Measurements from ENCODE around the gene GNG10.

DNA sequence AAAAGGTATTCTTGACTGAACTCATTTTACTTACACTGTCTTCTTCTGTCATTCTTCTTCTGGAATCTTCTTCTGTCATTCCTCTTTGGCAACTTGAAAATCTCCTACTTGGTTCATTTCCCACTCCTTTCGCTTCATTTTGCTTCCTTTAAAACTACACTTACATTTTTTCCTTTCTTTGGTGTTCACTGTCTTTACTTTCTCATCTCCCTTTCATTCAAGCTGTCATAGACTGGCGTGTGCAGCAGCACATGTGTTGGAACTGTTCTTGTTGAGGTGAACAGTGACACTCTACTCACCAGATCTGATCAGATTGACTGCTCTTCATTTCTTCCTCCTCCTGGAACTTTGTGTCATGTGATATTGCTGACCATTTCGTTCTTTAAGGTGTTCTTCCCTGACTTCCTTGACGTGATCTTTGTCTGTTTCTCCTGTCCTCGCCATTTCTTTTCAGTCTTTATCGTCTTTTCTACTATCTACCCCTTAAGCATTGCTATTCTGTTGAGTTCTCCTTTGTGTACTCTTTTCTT, 23.9 kb upstream of the GNG10 start:
- TF ChIP-seq, protein P1, sequence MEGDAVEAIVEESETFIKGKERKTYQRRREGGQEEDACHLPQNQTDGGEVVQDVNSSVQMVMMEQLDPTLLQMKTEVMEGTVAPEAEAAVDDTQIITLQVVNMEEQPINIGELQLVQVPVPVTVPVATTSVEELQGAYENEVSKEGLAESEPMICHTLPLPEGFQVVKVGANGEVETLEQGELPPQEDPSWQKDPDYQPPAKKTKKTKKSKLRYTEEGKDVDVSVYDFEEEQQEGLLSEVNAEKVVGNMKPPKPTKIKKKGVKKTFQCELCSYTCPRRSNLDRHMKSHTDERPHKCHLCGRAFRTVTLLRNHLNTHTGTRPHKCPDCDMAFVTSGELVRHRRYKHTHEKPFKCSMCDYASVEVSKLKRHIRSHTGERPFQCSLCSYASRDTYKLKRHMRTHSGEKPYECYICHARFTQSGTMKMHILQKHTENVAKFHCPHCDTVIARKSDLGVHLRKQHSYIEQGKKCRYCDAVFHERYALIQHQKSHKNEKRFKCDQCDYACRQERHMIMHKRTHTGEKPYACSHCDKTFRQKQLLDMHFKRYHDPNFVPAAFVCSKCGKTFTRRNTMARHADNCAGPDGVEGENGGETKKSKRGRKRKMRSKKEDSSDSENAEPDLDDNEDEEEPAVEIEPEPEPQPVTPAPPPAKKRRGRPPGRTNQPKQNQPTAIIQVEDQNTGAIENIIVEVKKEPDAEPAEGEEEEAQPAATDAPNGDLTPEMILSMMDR (IDR thresholded peaks at IDR 0.05; ENCODE audit: low read depth, low read length, missing input control): no peak
- no peak for TF ChIP-seq HNF4A (conservative IDR thresholded peaks at IDR 0.05)
- no peak for TF ChIP-seq EGR1 (IDR thresholded peaks at IDR 0.05; ENCODE audit: low read depth in 2 of 2)
- no peak for TF ChIP-seq SP1 (IDR thresholded peaks at IDR 0.05)
- no peak for TF ChIP-seq JUND (IDR thresholded peaks at IDR 0.05)
- no peak for TF ChIP-seq RAD21 (IDR thresholded peaks at IDR 0.05)
- TF ChIP-seq, protein P2, sequence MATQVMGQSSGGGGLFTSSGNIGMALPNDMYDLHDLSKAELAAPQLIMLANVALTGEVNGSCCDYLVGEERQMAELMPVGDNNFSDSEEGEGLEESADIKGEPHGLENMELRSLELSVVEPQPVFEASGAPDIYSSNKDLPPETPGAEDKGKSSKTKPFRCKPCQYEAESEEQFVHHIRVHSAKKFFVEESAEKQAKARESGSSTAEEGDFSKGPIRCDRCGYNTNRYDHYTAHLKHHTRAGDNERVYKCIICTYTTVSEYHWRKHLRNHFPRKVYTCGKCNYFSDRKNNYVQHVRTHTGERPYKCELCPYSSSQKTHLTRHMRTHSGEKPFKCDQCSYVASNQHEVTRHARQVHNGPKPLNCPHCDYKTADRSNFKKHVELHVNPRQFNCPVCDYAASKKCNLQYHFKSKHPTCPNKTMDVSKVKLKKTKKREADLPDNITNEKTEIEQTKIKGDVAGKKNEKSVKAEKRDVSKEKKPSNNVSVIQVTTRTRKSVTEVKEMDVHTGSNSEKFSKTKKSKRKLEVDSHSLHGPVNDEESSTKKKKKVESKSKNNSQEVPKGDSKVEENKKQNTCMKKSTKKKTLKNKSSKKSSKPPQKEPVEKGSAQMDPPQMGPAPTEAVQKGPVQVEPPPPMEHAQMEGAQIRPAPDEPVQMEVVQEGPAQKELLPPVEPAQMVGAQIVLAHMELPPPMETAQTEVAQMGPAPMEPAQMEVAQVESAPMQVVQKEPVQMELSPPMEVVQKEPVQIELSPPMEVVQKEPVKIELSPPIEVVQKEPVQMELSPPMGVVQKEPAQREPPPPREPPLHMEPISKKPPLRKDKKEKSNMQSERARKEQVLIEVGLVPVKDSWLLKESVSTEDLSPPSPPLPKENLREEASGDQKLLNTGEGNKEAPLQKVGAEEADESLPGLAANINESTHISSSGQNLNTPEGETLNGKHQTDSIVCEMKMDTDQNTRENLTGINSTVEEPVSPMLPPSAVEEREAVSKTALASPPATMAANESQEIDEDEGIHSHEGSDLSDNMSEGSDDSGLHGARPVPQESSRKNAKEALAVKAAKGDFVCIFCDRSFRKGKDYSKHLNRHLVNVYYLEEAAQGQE (IDR thresholded peaks at IDR 0.05): no peak
- TF ChIP-seq TAF1 (conservative IDR thresholded peaks at IDR 0.05): no peak
- no peak for TF ChIP-seq RXRA (IDR thresholded peaks at IDR 0.05)
- no peak for TF ChIP-seq YY1 (IDR thresholded peaks at IDR 0.05)
- TF ChIP-seq, protein P3, sequence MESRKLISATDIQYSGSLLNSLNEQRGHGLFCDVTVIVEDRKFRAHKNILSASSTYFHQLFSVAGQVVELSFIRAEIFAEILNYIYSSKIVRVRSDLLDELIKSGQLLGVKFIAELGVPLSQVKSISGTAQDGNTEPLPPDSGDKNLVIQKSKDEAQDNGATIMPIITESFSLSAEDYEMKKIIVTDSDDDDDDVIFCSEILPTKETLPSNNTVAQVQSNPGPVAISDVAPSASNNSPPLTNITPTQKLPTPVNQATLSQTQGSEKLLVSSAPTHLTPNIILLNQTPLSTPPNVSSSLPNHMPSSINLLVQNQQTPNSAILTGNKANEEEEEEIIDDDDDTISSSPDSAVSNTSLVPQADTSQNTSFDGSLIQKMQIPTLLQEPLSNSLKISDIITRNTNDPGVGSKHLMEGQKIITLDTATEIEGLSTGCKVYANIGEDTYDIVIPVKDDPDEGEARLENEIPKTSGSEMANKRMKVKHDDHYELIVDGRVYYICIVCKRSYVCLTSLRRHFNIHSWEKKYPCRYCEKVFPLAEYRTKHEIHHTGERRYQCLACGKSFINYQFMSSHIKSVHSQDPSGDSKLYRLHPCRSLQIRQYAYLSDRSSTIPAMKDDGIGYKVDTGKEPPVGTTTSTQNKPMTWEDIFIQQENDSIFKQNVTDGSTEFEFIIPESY (IDR thresholded peaks at IDR 0.05): no peak
- TF ChIP-seq NR2F2 (IDR thresholded peaks at IDR 0.05): no peak
- no peak for TF ChIP-seq HNF4G (IDR thresholded peaks at IDR 0.05)

Measured in liver (tissue), 3 donors.